Measurements from ENCODE around the gene C10orf90. TPM values are rescaled to one million over a fixed set of nuclear protein-coding genes. Genes with fewer than 3 reads are reported as not detected.

Gene C10orf90
- total and polyA plus RNA-seq, 4 donors, result not detected

DNA sequence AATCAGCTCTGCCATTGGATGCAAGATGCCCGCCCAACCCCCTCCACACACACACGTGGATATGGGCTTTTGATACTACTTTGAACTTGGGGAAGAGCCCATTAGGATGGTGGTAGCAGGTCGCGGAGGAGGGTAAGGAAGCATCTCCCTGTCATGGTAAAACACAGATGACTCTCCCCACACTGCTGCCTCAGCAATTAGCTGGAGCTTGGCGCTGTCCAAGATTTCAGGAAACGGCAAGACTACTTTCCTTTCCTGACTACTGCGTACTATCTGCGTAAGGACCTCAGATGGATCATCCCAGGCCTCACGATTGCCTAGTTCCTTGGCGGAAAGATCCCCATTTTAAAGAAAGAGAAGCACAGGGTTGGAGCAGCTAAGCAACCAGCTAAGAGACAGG lies 134.3 kb downstream of the C10orf90 start:
- TF ChIP-seq, protein P1, sequence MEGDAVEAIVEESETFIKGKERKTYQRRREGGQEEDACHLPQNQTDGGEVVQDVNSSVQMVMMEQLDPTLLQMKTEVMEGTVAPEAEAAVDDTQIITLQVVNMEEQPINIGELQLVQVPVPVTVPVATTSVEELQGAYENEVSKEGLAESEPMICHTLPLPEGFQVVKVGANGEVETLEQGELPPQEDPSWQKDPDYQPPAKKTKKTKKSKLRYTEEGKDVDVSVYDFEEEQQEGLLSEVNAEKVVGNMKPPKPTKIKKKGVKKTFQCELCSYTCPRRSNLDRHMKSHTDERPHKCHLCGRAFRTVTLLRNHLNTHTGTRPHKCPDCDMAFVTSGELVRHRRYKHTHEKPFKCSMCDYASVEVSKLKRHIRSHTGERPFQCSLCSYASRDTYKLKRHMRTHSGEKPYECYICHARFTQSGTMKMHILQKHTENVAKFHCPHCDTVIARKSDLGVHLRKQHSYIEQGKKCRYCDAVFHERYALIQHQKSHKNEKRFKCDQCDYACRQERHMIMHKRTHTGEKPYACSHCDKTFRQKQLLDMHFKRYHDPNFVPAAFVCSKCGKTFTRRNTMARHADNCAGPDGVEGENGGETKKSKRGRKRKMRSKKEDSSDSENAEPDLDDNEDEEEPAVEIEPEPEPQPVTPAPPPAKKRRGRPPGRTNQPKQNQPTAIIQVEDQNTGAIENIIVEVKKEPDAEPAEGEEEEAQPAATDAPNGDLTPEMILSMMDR (IDR thresholded peaks at IDR 0.05; ENCODE audit: control extremely low read depth, extremely low read depth), result no peak
- Histone ChIP-seq H3K27ac (ENCODE audit: low read depth in 1 of 2, low read length in 1 of 2) (no peak overlapping the region), H3K9ac (ENCODE audit: insufficient read depth in 1 of 2, low read length in 2 of 2) (no peak overlapping the region), H3K4me3 (no peak overlapping the region), H3K27me3 (ENCODE audit: control insufficient read depth in 3 of 3, insufficient read depth in 3 of 3, low read length in 2 of 3) (peaks cover 0 to 2% (median 0%) of the 10 kb centered on the region in 3 donors), H3K4me1 (ENCODE audit: control insufficient read depth in 5 of 5, insufficient read depth in 5 of 5, low read length in 5 of 5) (no peaks in the 10 kb centered on the region), H3K9me3 (ENCODE audit: control insufficient read depth in 4 of 4, insufficient read depth in 3 of 4, low read length in 3 of 4) (no peaks in the 10 kb centered on the region), H3K36me3 (ENCODE audit: control insufficient read depth in 4 of 4, insufficient read depth in 4 of 4, low read length in 4 of 4) (no peaks in the 10 kb centered on the region)
- WGBS, 2 donors, result 70 to 81% methylated on average over 10 of the region's 10 CpGs
- ATAC-seq (ENCODE audit: insufficient read depth, low FRiP score) (no peak), DNase-seq (peak in 1 of 3 donors; percentile 60)

DNA sequence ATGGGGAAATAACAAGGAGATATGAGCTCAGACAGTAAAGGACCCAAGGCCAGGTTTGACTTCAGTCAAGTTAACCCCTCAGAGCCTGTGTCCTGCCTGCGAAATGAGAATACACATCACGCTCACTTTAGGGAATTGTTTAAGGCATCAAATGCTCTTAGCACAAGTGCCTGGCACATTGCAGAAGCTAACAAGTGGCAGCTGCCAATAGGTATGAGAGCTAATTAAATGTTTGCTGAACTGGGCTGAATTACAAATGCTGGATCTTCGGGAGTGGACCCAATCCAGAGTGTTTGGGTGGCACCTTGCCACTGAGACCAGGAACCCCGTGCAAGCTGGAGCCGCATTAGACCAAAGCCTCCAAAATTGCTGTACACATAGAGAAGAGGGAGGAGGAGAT lies 136.8 kb downstream of the C10orf90 start:
- DNase-seq (no peak), ATAC-seq (ENCODE audit: insufficient read depth, low FRiP score) (no peak)
- Histone ChIP-seq H3K27me3 (ENCODE audit: control insufficient read depth in 3 of 3, insufficient read depth in 3 of 3, low read length in 2 of 3) (peaks cover 0 to 2% (median 0%) of the 10 kb centered on the region in 3 donors), H3K27ac (ENCODE audit: low read depth in 1 of 2, low read length in 1 of 2) (no peak overlapping the region), H3K4me3 (no peak overlapping the region), H3K9ac (ENCODE audit: insufficient read depth in 1 of 2, low read length in 2 of 2) (no peak overlapping the region), H3K36me3 (ENCODE audit: control insufficient read depth in 4 of 4, insufficient read depth in 4 of 4, low read length in 4 of 4) (no peaks in the 10 kb centered on the region), H3K9me3 (ENCODE audit: control insufficient read depth in 4 of 4, insufficient read depth in 3 of 4, low read length in 3 of 4) (no peaks in the 10 kb centered on the region), H3K4me1 (ENCODE audit: control insufficient read depth in 5 of 5, insufficient read depth in 5 of 5, low read length in 5 of 5) (no peaks in the 10 kb centered on the region)
- TF ChIP-seq, protein P1 (IDR thresholded peaks at IDR 0.05; ENCODE audit: control extremely low read depth, extremely low read depth), result no peak
- 68 to 89% methylated on average over 5 of the region's 5 CpGs for WGBS, 2 donors

DNA sequence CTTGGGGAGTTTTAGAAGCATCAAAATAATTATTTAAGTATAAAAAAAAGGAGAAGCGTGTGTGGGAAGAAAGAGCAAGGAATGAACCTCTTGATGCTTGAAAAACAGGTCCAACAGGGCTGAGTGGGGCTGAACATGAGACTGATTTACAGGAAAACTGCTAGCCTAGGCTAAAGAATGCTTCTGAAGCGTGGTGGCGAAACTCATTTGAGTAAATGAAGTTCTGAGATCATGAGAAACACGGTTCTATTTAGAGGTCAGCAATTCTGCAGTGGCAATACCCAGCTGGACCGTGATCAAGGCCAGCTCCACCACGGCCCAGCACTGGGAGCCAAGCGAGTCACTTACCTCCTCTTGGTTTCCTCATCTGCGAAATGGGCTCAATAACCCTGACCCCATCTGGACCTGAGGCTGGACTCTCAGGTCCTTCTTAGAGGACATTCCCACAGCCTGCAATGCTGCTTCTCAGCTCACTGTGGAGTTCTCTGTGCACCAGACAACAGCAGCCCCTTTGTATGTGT lies 142.1 kb downstream of the C10orf90 start:
- Histone ChIP-seq H3K4me1 (ENCODE audit: control insufficient read depth in 5 of 5, insufficient read depth in 5 of 5, low read length in 5 of 5) (peaks cover 0 to 2% (median 0%) of the 10 kb centered on the region in 5 donors), H3K9me3 (ENCODE audit: control insufficient read depth in 4 of 4, insufficient read depth in 3 of 4, low read length in 3 of 4) (no peaks in the 10 kb centered on the region), H3K27me3 (ENCODE audit: control insufficient read depth in 3 of 3, insufficient read depth in 3 of 3, low read length in 2 of 3) (peaks cover 2 to 4% (median 3%) of the 10 kb centered on the region in 3 donors), H3K27ac (ENCODE audit: low read depth in 1 of 2, low read length in 1 of 2) (no peak overlapping the region), H3K36me3 (ENCODE audit: control insufficient read depth in 4 of 4, insufficient read depth in 4 of 4, low read length in 4 of 4) (no peaks in the 10 kb centered on the region), H3K4me3 (no peak overlapping the region), H3K9ac (ENCODE audit: insufficient read depth in 1 of 2, low read length in 2 of 2) (no peak overlapping the region)
- TF ChIP-seq, protein P1 (IDR thresholded peaks at IDR 0.05; ENCODE audit: control extremely low read depth, extremely low read depth), result no peak
- peak; percentile 23 for ATAC-seq (ENCODE audit: insufficient read depth, low FRiP score)
- peak; percentile 54 to 80 (median 57) for DNase-seq
- WGBS, 2 donors, result 77 to 79% methylated on average over 8 of the region's 8 CpGs

Data from lung (tissue), 12 donors.